ENCODE results near the gene CCL14.
"Not testable (repeated sequence)": the region's sequence is repeated elsewhere in the genome, so short reads cannot be mapped to it uniquely, and the experiment has no call there.

CCL14 gene

GRCh38 chr17:35984140-35984539, 2.4 kb downstream of the CCL14 start:
- DNase-seq, result no peak

GRCh38 chr17:35982409-35983191, 3.9 kb downstream of the CCL14 start:
- no peak for DNase-seq

- DNase-seq, result no peak
Measured at GRCh38 chr17:35981908-35982330, 4.6 kb downstream of the CCL14 start.

GRCh38 chr17:35981246-35981645, 5.3 kb downstream of the CCL14 start, which contains the start of gene CCL16:
CCL16 (minus strand) TSS chr17:35981497; CDS start chr17:35981420, 77 bp downstream.
- DNase-seq, result no peak

- DNase-seq, result no peak
Measured at GRCh38 chr17:35978346-35978745, 8.2 kb downstream of the CCL14 start.

DNA sequence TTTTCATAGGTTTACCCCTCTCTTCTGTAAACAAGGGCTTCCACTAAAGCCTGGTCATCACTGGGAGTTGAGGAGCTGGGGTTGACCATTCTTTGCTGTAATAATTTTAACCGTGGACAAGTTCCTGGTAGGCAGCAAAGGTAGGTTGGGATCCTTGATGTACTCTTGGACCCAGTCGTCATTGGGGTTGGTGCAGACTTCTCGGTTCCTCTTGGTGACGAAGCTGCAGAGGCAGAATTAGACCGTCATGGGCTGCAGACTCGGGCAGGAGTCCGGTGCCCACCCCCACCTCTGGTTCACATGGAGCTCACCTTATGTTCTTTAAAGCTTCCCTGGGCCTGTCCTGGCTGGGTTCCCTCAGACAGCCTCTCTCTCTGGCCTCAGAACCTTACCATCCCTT, 9.0 kb downstream of the CCL14 start:
- no peak for DNase-seq

DNA sequence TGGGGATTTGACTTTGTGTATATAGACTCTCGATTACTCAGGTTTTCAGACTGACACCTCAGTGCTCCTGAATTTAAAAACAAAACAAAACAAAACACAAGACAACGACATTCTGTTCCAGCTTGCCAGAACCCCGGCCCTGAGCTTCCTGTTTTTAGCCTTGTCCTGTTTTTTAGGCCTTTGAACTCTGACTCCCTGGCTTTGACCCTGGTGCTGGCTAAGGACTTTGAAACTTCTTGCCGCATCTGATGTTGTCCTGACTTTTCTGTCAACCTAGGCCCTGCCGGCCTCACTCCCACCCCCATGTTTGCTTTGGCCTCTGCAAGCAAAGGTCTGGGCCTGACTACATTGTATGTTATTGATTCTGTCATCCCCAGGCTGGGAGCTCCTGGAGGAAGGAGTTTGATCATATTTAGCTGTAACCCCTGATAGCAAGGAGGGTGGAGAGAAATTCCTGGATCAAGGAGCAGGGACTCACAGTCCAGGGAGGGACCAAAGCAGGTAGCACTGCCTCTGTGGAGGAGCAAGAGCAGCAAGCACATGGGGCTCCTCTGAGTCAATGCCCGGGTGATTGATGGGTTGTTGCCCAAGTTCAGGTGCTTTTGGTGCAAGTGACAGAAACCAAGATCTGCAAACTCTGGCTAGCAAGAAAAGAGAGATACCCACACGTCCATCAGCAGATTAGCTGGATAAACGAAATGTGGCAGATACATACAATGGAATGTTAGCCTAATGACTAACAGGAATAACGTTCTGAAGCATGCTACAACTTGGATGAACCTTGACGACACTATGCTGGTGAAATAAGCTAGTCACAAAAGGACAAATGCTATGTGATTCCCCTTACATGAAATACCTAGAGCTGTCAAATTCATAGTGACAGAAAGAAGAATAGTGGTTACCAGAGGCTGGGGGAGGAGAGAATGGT, 12.9 kb downstream of the CCL14 start:
- DNase-seq, result no peak

DNA sequence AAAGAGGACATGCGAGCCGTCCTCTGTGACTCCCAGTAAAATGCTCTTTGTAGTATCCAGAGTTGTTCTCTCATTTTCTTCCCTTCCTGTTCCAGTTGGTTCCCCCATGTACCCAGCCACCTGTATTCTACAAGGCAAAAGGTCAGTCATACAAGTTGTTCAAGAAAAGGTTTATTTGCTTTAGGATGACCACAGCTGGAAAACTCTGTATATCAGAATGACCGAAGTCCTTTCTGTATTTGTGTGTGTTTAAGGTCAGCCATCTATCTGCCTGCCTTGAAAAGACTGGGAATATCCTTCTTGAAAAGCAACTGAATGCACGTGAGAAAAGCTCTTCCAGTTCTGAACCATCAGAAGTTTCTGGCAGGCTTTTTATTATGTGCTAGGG, 13.6 kb downstream of the CCL14 start:
- no peak for DNase-seq

- no peak for DNase-seq
Measured at GRCh38 chr17:35972535-35972934, 14.0 kb downstream of the CCL14 start.

DNA sequence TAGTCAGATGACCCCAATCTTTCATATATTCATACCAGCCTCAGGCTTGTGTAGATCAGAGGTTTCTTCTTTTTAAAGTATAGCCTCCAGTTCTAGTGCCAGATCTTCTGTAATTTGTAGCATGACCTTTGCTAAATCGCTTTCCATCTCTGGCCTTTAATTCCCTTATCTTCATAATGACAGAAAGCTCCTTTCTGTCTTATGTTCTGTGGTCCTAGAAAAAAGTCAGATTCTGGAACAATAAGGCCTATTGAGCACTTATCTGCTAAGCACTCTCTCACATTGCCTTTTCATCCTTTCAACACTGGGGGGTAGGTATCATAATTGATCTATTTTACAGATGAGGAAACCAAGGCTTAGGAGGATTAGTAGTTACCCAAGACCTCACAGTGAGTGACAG, 14.5 kb downstream of the CCL14 start:
- no peak for DNase-seq

- DNase-seq, result peak; percentile 77
Measured at GRCh38 chr17:35969558-35970380, 16.8 kb downstream of the CCL14 start.

GRCh38 chr17:35968520-35969054, 17.9 kb downstream of the CCL14 start:
- DNase-seq, result no peak

DNA sequence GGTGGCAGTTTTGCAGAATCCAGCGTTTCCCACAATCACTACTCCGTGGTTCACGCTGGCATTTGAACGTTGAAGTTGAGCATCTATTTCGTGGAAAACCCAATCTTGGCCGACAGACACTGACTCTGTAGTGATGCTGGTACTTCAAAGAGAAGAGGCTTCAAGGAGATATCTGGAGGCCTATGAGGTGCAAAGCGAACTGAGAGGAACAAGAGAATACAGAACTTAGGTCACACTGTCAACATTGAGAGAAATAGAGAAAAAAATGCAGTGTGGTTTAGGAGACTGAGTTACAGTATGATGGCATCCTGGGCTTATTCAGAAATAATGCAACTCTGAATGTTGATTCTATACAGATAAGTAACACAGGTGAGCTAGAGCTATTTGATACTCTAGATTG, 21.3 kb downstream of the CCL14 start:
- DNase-seq, result no peak

DNA sequence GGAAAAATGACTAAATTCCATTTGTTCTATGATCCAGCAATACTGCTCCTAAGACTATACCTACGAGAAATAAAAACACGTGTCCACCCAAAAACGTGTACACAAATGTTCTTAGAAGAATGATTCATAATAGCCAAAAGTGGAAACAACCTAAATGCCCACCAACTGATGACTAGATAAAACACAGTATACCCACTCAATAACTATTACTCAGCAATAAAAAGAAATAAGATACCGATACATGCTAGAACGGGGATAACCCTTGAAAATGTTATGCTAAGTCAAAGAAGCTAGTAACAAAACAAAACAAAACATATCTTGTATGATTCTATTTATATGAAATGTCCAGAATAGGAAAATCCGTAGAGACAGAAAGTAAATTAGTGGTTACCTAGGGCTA, 22.9 kb downstream of the CCL14 start:
- no peak for DNase-seq

GRCh38 chr17:35953720-35954119, 32.8 kb downstream of the CCL14 start:
- DNase-seq, result no peak

GRCh38 chr17:35949401-35949800, 37.1 kb downstream of the CCL14 start:
- DNase-seq, result no peak

DNA sequence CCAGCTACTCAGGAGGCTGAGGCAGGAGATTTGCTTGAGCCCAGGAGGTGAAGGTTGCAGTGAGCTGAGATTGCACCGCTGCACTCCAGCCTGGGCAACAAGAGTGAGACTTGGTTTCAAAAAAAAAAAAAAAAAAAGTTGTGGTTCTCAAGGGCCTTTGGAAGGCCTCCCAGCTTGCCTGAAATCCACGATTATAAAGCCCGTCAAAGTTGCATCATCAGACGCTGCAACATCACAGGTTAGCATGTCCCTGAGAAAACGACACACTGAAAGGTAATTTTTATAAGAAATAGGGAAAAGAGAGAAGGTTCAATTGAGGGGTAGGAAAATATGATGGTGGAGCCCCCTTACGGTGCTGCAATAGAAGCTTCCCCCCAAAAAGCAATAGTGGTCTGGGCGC, 38.4 kb downstream of the CCL14 start:
- no peak for DNase-seq

DNA sequence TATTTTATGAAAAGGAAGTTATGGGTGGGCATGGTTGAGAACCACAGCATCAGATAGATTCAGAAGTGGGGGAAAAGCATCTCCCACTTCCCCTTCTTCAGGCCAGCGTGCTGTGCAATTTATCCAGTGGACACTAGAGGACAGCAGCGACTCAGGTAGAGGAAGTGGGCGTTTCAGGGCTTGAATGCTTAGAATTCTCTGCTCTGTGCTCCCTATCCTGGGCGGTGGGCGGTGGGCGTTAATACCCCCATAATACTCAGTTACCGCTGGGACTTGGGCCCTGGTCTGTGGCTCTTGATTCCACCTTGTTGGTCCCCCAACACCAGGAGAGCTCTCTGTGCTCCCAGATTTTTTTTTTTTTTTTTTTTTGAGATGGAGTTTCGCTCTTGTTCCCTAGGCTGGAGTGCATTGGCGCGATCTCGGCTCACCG, 39.4 kb downstream of the CCL14 start:
- DNase-seq, result peak; percentile 59

DNA sequence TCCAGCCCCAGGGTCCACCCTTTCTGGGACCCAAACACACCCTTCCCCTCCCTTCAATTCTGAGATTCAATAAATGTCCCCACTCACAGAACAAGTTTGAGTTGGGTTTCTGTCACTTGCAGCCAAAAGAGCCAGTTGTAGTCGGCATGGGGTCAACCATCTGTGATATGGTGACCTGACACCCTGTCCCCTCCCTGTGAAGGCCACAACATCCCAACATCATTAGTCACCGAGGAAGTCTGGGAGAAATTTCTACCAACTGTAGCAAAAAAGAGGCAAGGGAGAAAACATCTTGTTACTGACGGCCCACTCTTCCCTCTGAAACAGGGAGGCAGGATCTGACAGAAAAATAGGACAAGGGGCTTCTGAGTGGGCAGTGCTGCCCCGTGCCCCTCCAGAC, 42.4 kb downstream of the CCL14 start:
- DNase-seq, result no peak

- DNase-seq, result no peak
Measured at GRCh38 chr17:35943537-35943936, 43.0 kb downstream of the CCL14 start, which contains the start of gene LYZL6. LYZL6 (minus strand) TSS chr17:35943713; CDS start chr17:35939356, 4,357 bp downstream.

DNA sequence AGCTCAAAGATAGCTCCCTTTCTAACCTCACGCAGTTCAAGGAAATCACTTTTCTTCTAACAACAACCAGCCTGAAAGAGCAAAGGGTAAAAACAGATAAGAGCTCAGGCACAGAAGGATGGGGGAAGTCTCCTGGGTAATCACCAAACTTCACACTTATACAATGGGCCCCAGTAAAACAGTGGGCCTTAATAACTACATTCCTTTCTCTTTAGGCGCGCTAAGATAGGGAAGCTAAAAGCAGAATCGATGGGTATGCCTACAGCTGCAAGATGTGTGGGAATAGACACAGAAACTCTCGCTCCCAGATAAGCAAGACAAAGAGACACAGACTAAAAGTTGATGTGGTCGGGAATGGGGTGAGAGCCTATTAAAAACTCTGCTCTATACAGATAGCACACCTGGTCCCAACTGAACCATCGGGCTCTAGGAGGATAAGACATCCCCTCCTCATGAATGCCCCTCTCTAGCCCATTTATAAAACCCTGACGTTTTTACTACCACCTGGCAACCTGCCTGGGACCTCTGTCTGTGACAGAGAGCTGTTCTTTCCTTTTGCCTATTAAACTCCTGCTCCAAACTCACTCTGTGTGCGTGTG, 43.8 kb downstream of the CCL14 start:
- DNase-seq, result no peak

DNA sequence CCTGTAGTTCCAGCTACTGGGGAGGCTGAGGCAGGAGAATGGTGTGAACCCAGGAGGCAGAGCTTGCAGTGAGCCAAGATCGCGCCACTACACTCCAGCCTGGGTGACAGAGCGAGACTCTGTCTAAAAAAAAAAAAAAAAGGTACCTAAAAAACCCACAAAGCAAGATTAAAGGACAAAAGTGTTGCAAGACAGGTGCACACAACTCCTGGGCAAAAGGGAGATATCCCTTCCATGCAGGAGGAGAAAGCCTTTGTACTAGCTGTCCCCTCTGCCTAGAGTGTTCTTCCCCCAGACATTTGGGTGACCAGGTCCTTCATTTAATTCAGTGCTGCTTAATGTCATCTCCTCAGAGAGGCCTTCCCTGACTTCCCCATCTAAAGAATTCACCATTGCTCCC, 48.0 kb downstream of the CCL14 start:
- not testable (repeated sequence) for DNase-seq

Data from CD4-positive, alpha-beta T cell treated with Interleukin-21 for 1 hour (primary cell).